ENCODE results near the gene HCFC1.

HCFC1 gene

DNA sequence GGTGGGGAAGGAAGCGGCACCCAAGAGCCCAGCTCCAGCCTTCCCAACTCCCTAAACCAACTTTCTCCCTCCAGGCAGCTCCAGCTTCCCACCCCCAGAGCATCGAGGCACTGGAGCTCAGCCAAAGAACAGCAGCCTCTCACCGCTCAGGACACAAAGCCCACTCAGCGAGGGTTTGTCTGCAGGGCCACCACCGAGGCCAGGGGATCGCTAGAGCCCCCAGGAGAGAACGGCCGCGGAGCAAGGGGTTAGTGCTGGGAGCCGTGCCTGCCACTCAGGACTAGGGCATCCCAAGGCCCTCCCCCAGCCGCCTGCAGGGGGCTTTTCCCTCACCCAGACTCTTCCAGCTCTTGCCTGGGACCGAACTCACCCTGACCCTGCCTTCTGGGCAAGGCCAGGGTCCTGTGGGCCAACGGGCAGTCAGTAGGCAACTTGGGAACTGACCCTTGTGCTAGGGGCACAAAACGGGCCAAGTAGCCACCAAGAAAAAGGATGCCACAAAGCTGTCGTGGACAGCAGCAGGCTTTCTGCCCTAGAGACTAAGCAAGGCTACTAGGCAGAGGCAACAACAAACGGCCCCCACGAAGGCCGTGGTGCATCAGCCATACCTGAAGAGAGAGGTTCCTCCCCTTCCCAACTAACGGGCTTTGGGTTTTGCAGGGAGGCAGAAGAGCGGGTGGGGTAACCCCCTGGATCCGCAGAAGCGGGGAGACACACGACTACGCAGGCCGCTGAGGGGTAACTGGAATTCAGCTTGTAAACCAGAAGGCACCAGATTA lies 2.3 kb downstream of the HCFC1 start:
- peak overlapping the region; percentile 99 for H3K9ac ChIP-seq (ENCODE audit: low read depth, low read length)
- peak overlapping the region; percentile 96 for H3K27ac ChIP-seq (ENCODE audit: low read length)
- H3K79me2 ChIP-seq (ENCODE audit: insufficient read depth, low read length): peaks cover 85% of the 10 kb centered on the region
- H3K27me3 ChIP-seq (ENCODE audit: insufficient read depth, low read length, poor library complexity): no peaks in the 10 kb centered on the region
- peaks cover 55% of the 10 kb centered on the region for H4K20me1 ChIP-seq (ENCODE audit: insufficient read depth, low read length)
- DNase-seq (no peak), ATAC-seq (ENCODE audit: insufficient read depth, low read depth) (no peak)
- H3K4me1 ChIP-seq (ENCODE audit: insufficient read depth, low read length): peaks cover 45% of the 10 kb centered on the region
- no peak overlapping the region for H2AFZ ChIP-seq (ENCODE audit: low read depth, low read length)
- peak overlapping the region; percentile 57 to 90 for H3K4me3 ChIP-seq (ENCODE audit: low read depth in 1 of 2, low read length in 2 of 2)
- peaks cover 54% of the 10 kb centered on the region for H3K36me3 ChIP-seq (ENCODE audit: insufficient read depth, low read length)
- no peak for TF ChIP-seq EZH2 (IDR thresholded peaks at IDR 0.05; ENCODE audit: borderline replicate concordance, low read depth, low read length, severe bottlenecking)
- TF ChIP-seq, protein P1, sequence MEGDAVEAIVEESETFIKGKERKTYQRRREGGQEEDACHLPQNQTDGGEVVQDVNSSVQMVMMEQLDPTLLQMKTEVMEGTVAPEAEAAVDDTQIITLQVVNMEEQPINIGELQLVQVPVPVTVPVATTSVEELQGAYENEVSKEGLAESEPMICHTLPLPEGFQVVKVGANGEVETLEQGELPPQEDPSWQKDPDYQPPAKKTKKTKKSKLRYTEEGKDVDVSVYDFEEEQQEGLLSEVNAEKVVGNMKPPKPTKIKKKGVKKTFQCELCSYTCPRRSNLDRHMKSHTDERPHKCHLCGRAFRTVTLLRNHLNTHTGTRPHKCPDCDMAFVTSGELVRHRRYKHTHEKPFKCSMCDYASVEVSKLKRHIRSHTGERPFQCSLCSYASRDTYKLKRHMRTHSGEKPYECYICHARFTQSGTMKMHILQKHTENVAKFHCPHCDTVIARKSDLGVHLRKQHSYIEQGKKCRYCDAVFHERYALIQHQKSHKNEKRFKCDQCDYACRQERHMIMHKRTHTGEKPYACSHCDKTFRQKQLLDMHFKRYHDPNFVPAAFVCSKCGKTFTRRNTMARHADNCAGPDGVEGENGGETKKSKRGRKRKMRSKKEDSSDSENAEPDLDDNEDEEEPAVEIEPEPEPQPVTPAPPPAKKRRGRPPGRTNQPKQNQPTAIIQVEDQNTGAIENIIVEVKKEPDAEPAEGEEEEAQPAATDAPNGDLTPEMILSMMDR (IDR thresholded peaks at IDR 0.05; ENCODE audit: borderline replicate concordance, extremely low read depth, low read length, poor library complexity, severe bottlenecking): peak; percentile 8
- no peaks in the 10 kb centered on the region for H3K9me3 ChIP-seq (ENCODE audit: insufficient read depth, low read length, severe bottlenecking)
- peak overlapping the region; percentile 67 for H3K4me2 ChIP-seq (ENCODE audit: insufficient read depth, low read length)

- Histone ChIP-seq H3K27ac (ENCODE audit: low read length) (peak overlapping the region; percentile 96), H3K36me3 (ENCODE audit: insufficient read depth, low read length) (peaks cover 60% of the 10 kb centered on the region), H3K4me2 (ENCODE audit: insufficient read depth, low read length) (peak overlapping the region; percentile 67), H3K4me3 (ENCODE audit: low read depth in 1 of 2, low read length in 2 of 2) (peak overlapping the region; percentile 57 to 90; a peak in 3 of 4 replicates), H3K4me1 (ENCODE audit: insufficient read depth, low read length) (peaks cover 39% of the 10 kb centered on the region), H3K9ac (ENCODE audit: low read depth, low read length) (peak overlapping the region; percentile 99), H2AFZ (ENCODE audit: low read depth, low read length) (no peak overlapping the region), H3K9me3 (ENCODE audit: insufficient read depth, low read length, severe bottlenecking) (no peaks in the 10 kb centered on the region), H4K20me1 (ENCODE audit: insufficient read depth, low read length) (peaks cover 61% of the 10 kb centered on the region), H3K27me3 (ENCODE audit: insufficient read depth, low read length, poor library complexity) (no peaks in the 10 kb centered on the region), H3K79me2 (ENCODE audit: insufficient read depth, low read length) (peaks cover 85% of the 10 kb centered on the region)
- DNase-seq (peak; percentile 87), ATAC-seq (ENCODE audit: insufficient read depth, low read depth) (peak; percentile 50)
- no peak for TF ChIP-seq EZH2 (IDR thresholded peaks at IDR 0.05; ENCODE audit: borderline replicate concordance, low read depth, low read length, severe bottlenecking)
- TF ChIP-seq, protein P1 (IDR thresholded peaks at IDR 0.05; ENCODE audit: borderline replicate concordance, extremely low read depth, low read length, poor library complexity, severe bottlenecking): peak; percentile 52
Observed at GRCh38 chrX:153968754-153969124, 2.9 kb downstream of the HCFC1 start.

GRCh38 chrX:153968255-153968654 lies 3.4 kb downstream of the HCFC1 start:
- Histone ChIP-seq H3K27me3 (ENCODE audit: insufficient read depth, low read length, poor library complexity) (no peaks in the 10 kb centered on the region), H3K9me3 (ENCODE audit: insufficient read depth, low read length, severe bottlenecking) (no peaks in the 10 kb centered on the region), H3K4me3 (ENCODE audit: low read depth in 1 of 2, low read length in 2 of 2) (peak overlapping the region; percentile 57 to 90; a peak in 3 of 4 replicates), H3K27ac (ENCODE audit: low read length) (peak overlapping the region; percentile 96), H4K20me1 (ENCODE audit: insufficient read depth, low read length) (peaks cover 66% of the 10 kb centered on the region), H3K4me2 (ENCODE audit: insufficient read depth, low read length) (peak overlapping the region; percentile 67), H3K9ac (ENCODE audit: low read depth, low read length) (peak overlapping the region; percentile 99), H2AFZ (ENCODE audit: low read depth, low read length) (no peak overlapping the region), H3K4me1 (ENCODE audit: insufficient read depth, low read length) (peaks cover 35% of the 10 kb centered on the region), H3K36me3 (ENCODE audit: insufficient read depth, low read length) (peaks cover 64% of the 10 kb centered on the region), H3K79me2 (ENCODE audit: insufficient read depth, low read length) (peaks cover 85% of the 10 kb centered on the region)
- DNase-seq (no peak), ATAC-seq (ENCODE audit: insufficient read depth, low read depth) (no peak)
- no peak for TF ChIP-seq EZH2 (IDR thresholded peaks at IDR 0.05; ENCODE audit: borderline replicate concordance, low read depth, low read length, severe bottlenecking)
- TF ChIP-seq, protein P1 (IDR thresholded peaks at IDR 0.05; ENCODE audit: borderline replicate concordance, extremely low read depth, low read length, poor library complexity, severe bottlenecking): no peak
